HUES48 (cell line): Measurements from ENCODE around the gene SSR1.

ENCODE experiments used
- H3K27ac ChIP-seq: one replicate; pipeline ENCODE4 v1.7.0; 2013; ENCODE audit warnings: low read depth, low read length, inconsistent platforms
- H3K27me3 ChIP-seq: 2 replicates; pipeline ENCODE4 v1.6.1; 2013; ENCODE audit warnings: mild to moderate bottlenecking, low read length; ENCODE audit not compliant: control insufficient read depth, insufficient read depth
- H3K36me3 ChIP-seq: 2 replicates; pipeline ENCODE4 v1.6.1; 2013; ENCODE audit warnings: low read length; ENCODE audit not compliant: control insufficient read depth, insufficient read depth
- H3K4me1 ChIP-seq: 2 replicates; pipeline ENCODE4 v1.6.1; 2013; ENCODE audit warnings: mild to moderate bottlenecking, low read length; ENCODE audit not compliant: control insufficient read depth, insufficient read depth
- H3K4me3 ChIP-seq: 2 replicates; pipeline ENCODE4 v1.5.1; 2013; ENCODE audit warnings: mild to moderate bottlenecking, low read depth, low read length
- H3K9ac ChIP-seq: 2 replicates; pipeline ENCODE4 v1.6.1; 2013; ENCODE audit warnings: mild to moderate bottlenecking, low read depth, low read length, moderate library complexity
- H3K9me3 ChIP-seq: 2 replicates; pipeline ENCODE4 v1.6.1; 2013; ENCODE audit warnings: low read length; ENCODE audit not compliant: control insufficient read depth, insufficient read depth

SSR1 gene

GRCh38 chr6:7246401-7247178 is 66.4 kb downstream of the SSR1 start:
- peaks cover 40% of the 10 kb centered on the region for H3K36me3 ChIP-seq
- H3K27me3 ChIP-seq: no peaks in the 10 kb centered on the region
- no peak overlapping the region for H3K9ac ChIP-seq
- no peak overlapping the region for H3K4me3 ChIP-seq
- no peaks in the 10 kb centered on the region for H3K9me3 ChIP-seq
- H3K4me1 ChIP-seq: peaks cover 19% of the 10 kb centered on the region
- H3K27ac ChIP-seq: no peak overlapping the region

GRCh38 chr6:7245668-7246393 is 67.2 kb downstream of the SSR1 start:
- Histone ChIP-seq H3K4me1 (peaks cover 22% of the 10 kb centered on the region), H3K4me3 (no peak overlapping the region), H3K27ac (no peak overlapping the region), H3K9ac (no peak overlapping the region), H3K27me3 (no peaks in the 10 kb centered on the region), H3K9me3 (no peaks in the 10 kb centered on the region), H3K36me3 (peaks cover 36% of the 10 kb centered on the region)

- Histone ChIP-seq H3K27ac (peak overlapping the region; percentile 78), H3K4me1 (peaks cover 24% of the 10 kb centered on the region), H3K9ac (peak overlapping the region; percentile 18; the same call in 1 of the 2 replicates)
Observed at GRCh38 chr6:7243179-7243981, 69.6 kb downstream of the SSR1 start.

GRCh38 chr6:7242835-7243178 is 70.2 kb downstream of the SSR1 start:
- Histone ChIP-seq H3K36me3 (peaks cover 20% of the 10 kb centered on the region), H3K4me3 (peak overlapping the region; percentile 40; the same call in 1 of the 2 replicates), H3K27me3 (no peaks in the 10 kb centered on the region), H3K9ac (peak overlapping the region; percentile 18; the same call in 1 of the 2 replicates), H3K27ac (peak overlapping the region; percentile 78), H3K9me3 (no peaks in the 10 kb centered on the region), H3K4me1 (peaks cover 24% of the 10 kb centered on the region)

More at GRCh38 chr6:7243179-7243981, 69.6 kb downstream of the SSR1 start:
- Histone ChIP-seq H3K4me3 (peak overlapping the region; percentile 40; the same call in 1 of the 2 replicates), H3K36me3 (peaks cover 25% of the 10 kb centered on the region), H3K27me3 (no peaks in the 10 kb centered on the region), H3K9me3 (no peaks in the 10 kb centered on the region)

GRCh38 chr6:7241709-7242645 is 71.0 kb downstream of the SSR1 start:
- peaks cover 12% of the 10 kb centered on the region for H3K36me3 ChIP-seq
- no peaks in the 10 kb centered on the region for H3K9me3 ChIP-seq
- H3K4me1 ChIP-seq: peaks cover 24% of the 10 kb centered on the region
- no peaks in the 10 kb centered on the region for H3K27me3 ChIP-seq
- peak overlapping the region; percentile 78 for H3K27ac ChIP-seq
- no peak overlapping the region for H3K4me3 ChIP-seq
- peak overlapping the region; percentile 8; the same call in 1 of the 2 replicates for H3K9ac ChIP-seq

DNA sequence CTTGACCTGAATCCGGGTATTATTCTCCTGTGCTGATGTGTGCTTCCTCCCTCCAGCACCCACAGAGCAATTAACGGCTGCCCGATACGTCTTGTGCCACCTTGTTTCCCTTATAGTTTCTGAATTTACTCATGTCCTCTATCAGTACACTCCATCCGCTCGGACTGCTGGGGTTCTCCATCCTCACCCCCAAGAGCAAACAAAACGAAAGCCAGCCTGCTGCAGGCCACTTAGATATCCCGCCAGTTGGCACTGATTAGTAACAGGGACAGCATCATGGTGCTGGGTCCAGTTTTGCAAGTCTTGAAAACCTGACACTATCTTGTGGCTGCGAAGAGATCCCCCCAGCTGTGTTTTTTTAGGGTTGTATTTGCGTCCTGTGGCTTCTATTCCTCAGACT is 71.8 kb downstream of the SSR1 start:
- H3K4me1 ChIP-seq: peaks cover 24% of the 10 kb centered on the region
- H3K9me3 ChIP-seq: no peaks in the 10 kb centered on the region
- H3K27ac ChIP-seq: no peak overlapping the region
- H3K36me3 ChIP-seq: peaks cover 10% of the 10 kb centered on the region; the same call in 1 of the 2 replicates
- H3K27me3 ChIP-seq: no peaks in the 10 kb centered on the region
- H3K9ac ChIP-seq: no peak overlapping the region
- no peak overlapping the region for H3K4me3 ChIP-seq

DNA sequence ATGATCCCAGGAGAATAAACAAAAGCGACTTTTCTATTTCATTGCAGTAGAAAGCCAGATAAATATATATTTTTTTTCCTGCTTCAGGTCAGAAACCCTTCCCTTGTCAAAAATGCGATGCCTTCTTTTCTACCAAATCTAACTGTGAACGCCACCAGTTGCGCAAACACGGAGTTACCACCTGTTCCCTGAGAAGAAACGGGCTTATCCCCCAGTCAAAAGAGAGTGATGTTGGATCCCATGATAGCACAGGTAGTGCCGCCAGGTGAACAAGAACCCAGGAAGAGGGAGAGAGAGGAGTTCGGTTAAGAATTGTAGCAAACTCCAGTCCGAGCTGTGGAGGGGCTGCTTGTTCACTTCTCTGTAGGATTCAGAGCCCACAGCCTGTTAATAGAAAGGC is 72.6 kb downstream of the SSR1 start:
- Histone ChIP-seq H3K27ac (no peak overlapping the region), H3K27me3 (no peaks in the 10 kb centered on the region), H3K9ac (no peak overlapping the region), H3K4me1 (peaks cover 24% of the 10 kb centered on the region), H3K36me3 (peaks cover 10% of the 10 kb centered on the region; the same call in 1 of the 2 replicates), H3K4me3 (no peak overlapping the region), H3K9me3 (no peaks in the 10 kb centered on the region)

DNA sequence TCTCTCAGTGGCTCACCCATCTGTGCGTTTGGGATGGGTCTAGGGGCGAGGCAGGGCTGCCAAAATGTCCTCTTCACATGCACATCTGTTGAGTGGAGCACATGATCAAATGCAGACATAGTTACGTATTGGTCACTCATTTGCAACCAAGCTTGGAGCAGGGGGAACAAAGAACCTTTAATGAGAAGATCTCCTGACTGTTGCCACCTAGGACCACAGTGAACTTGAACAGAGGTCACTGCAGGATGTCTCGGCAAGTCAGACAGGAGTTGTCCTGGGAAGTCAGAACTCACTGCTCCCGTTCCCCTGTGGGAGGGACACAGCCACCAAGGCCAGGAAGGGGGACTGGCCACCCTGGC is 73.4 kb downstream of the SSR1 start:
- Histone ChIP-seq H3K27me3 (no peaks in the 10 kb centered on the region), H3K9me3 (no peaks in the 10 kb centered on the region), H3K36me3 (peaks cover 7% of the 10 kb centered on the region; the same call in 1 of the 2 replicates), H3K4me1 (peaks cover 24% of the 10 kb centered on the region), H3K4me3 (no peak overlapping the region), H3K27ac (no peak overlapping the region), H3K9ac (no peak overlapping the region)

- Histone ChIP-seq H3K9ac (no peak overlapping the region), H3K27me3 (no peaks in the 10 kb centered on the region), H3K9me3 (no peaks in the 10 kb centered on the region), H3K4me1 (peaks cover 24% of the 10 kb centered on the region), H3K36me3 (peaks cover 7% of the 10 kb centered on the region; the same call in 1 of the 2 replicates), H3K27ac (no peak overlapping the region), H3K4me3 (no peak overlapping the region)
Observed at GRCh38 chr6:7238900-7239589, 74.0 kb downstream of the SSR1 start.
